Islet of Langerhans (tissue), 1 donor: ENCODE measurements around the gene B9D2.
"Not testable (repeated sequence)": the region's sequence is repeated elsewhere in the genome, so short reads cannot be mapped to it uniquely, and the experiment has no call there.

Source experiments
- FAIRE-seq: peaks from one replicate; lab custom pipeline; 2011; peaks lifted over from hg19 to GRCh38; lab: Jason Lieb, UNC

Gene B9D2

GRCh38 chr19:41363753-41364523, at the start of gene B9D2:
Gene B9D2, minus strand, starts transcription at chr19:41364149. Its CDS starts 630 bp downstream, at chr19:41363519.
- FAIRE-seq: peak; percentile 51

GRCh38 chr19:41412953-41413352, 49.0 kb upstream of the B9D2 start:
- FAIRE-seq: no peak

- no peak for FAIRE-seq
Observed at GRCh38 chr19:41411968-41412265, 48.0 kb upstream of the B9D2 start.

- FAIRE-seq: no peak
Observed at GRCh38 chr19:41411100-41411967, 47.4 kb upstream of the B9D2 start.

GRCh38 chr19:41410336-41411054, 46.5 kb upstream of the B9D2 start:
- FAIRE-seq: no peak

GRCh38 chr19:41409288-41409687, 45.3 kb upstream of the B9D2 start:
- peak; percentile 98 for FAIRE-seq

GRCh38 chr19:41408846-41409245, 44.9 kb upstream of the B9D2 start:
- FAIRE-seq: not testable (repeated sequence)

GRCh38 chr19:41408256-41408655, 44.3 kb upstream of the B9D2 start:
- FAIRE-seq: no peak

- no peak for FAIRE-seq
Observed at GRCh38 chr19:41407271-41407670, 43.3 kb upstream of the B9D2 start.

GRCh38 chr19:41405776-41406175, 41.8 kb upstream of the B9D2 start:
- FAIRE-seq: no peak

GRCh38 chr19:41403181-41403970, 39.4 kb upstream of the B9D2 start:
- FAIRE-seq: no peak

- FAIRE-seq: no peak
Observed at GRCh38 chr19:41402010-41402409, 38.1 kb upstream of the B9D2 start.

GRCh38 chr19:41401483-41401882, 37.5 kb upstream of the B9D2 start:
- FAIRE-seq: no peak

GRCh38 chr19:41399525-41399924, 35.6 kb upstream of the B9D2 start:
- FAIRE-seq: no peak

GRCh38 chr19:41399091-41399490, 35.1 kb upstream of the B9D2 start:
- no peak for FAIRE-seq

- no peak for FAIRE-seq
Observed at GRCh38 chr19:41398598-41398997, 34.6 kb upstream of the B9D2 start.

- no peak for FAIRE-seq
Observed at GRCh38 chr19:41398050-41398418, 34.1 kb upstream of the B9D2 start.

GRCh38 chr19:41397086-41398049, 33.4 kb upstream of the B9D2 start, which contains the start of the genes BCKDHA and EXOSC5:
Gene BCKDHA, plus strand, starts transcription at chr19:41397818. Its CDS starts 10 bp downstream, at chr19:41397828.
Gene EXOSC5, minus strand, starts transcription at chr19:41397359. Its CDS starts 31 bp downstream, at chr19:41397328.
- peak; percentile 93 for FAIRE-seq

- FAIRE-seq: no peak
Observed at GRCh38 chr19:41395355-41395754, 31.4 kb upstream of the B9D2 start.

- FAIRE-seq: no peak
Observed at GRCh38 chr19:41392775-41393174, 28.8 kb upstream of the B9D2 start.

GRCh38 chr19:41391618-41392017, 27.7 kb upstream of the B9D2 start:
- no peak for FAIRE-seq
